Right cardiac atrium (tissue), 5 donors: ENCODE measurements around the gene NCBP1. TPM values are rescaled to one million over a fixed set of nuclear protein-coding genes. Genes with fewer than 3 reads are reported as not detected.

ENCODE experiments used
- ATAC-seq, 2 donors: fragments of 200-7000 bp; cut with Tn5 transposase; one replicate each; pipeline versions ENCODE4 v1.8.0 to v1.9.1; 2020; ENCODE audit warnings: moderate library complexity in 2 of 2, mild to moderate bottlenecking in 1 of 2
- DNase-seq, 3 donors: peaks; one replicate each; pipeline ENCODE4 v3.0.0-alpha.2; 2020
- H3K27ac ChIP-seq: one replicate; pipeline ENCODE4 v1.5.1; 2013; ENCODE audit warnings: mild to moderate bottlenecking, low read length, control low read depth, moderate library complexity
- H3K27me3 ChIP-seq: one replicate; pipeline ENCODE4 v1.6.1; 2013; ENCODE audit not compliant: control insufficient read depth, insufficient read depth
- H3K4me1 ChIP-seq: one replicate; pipeline ENCODE4 v1.6.1; 2013; ENCODE audit warnings: low read length; ENCODE audit not compliant: control insufficient read depth, insufficient read depth
- H3K4me3 ChIP-seq: one replicate; pipeline ENCODE4 v1.5.1; 2013; ENCODE audit warnings: low read length, control low read depth
- H3K9me3 ChIP-seq: one replicate; pipeline ENCODE4 v1.6.1; 2013; ENCODE audit warnings: low read length; ENCODE audit not compliant: control insufficient read depth
- WGBS: extraction: QIAGEN DNeasy Blood & Tissue Kit; methylation state at CpG from one replicate; pipeline ENCODE4 v1.1.7; 2013; 5-methylcytosine and 5-hydroxymethylcytosine counted together
- intact Hi-C, 4 donors: fragments of 100-400 bp; cut with DNase I; formaldehyde crosslinking; loops; one replicate each; pipeline versions ENCODE4 v1.11.0 to v1.14.0; 2022 to 2023
- polyA plus RNA-seq: library from polyadenylated mRNA; stranded (reverse); fragments of 200-250 nt; gene quantifications from one replicate; pipeline ENCODE4 v1.2.3, GENCODE V29; 2013
- total RNA-seq, 4 donors: library from RNA; stranded (reverse); fragmentation: NEBNext Ultra II Directional; extraction: Animal tissue kit (Norgen Biotek cat#: 25700); gene quantifications; one replicate each; pipeline ENCODE4 v1.2.1, GENCODE V29; 2021
- donor health status: healthy with polysubstance abuse.
- donor health status: DM: no; HTN: yes; CAD: no.
- donor health status: DM: no; HTN: no; CAD: no.
- donor health status: DM: no; HTN: yes; CAD: no; lungs with severe emphysema.
- donor health status: DM: yes; HTN: yes; CAD: no.

The NCBP1 gene
- total and polyA plus RNA-seq, 5 donors: 10.3 to 27.7 (median 19.5) TPM

GRCh38 chr9:97670586-97670985 lies 37.0 kb downstream of the NCBP1 start:
- 70% methylated on average over 3 of the region's 3 CpGs for WGBS
- no peaks in the 10 kb centered on the region for H3K27me3 ChIP-seq

GRCh38 chr9:97672403-97672802 lies 38.8 kb downstream of the NCBP1 start:
- intact Hi-C loops: no loop called here
- H3K27ac ChIP-seq: no peak overlapping the region
- H3K9me3 ChIP-seq: no peaks in the 10 kb centered on the region
- WGBS: 90% methylated on average over 3 of the region's 3 CpGs
- ATAC-seq (no peak), DNase-seq (no peak)
- H3K27me3 ChIP-seq: no peaks in the 10 kb centered on the region
- H3K4me3 ChIP-seq: no peak overlapping the region
- no peaks in the 10 kb centered on the region for H3K4me1 ChIP-seq

More at GRCh38 chr9:97670586-97670985, 37.0 kb downstream of the NCBP1 start:
- H3K4me1 ChIP-seq: no peaks in the 10 kb centered on the region
- no peak for ATAC-seq
- H3K27ac ChIP-seq: no peak overlapping the region
- H3K4me3 ChIP-seq: no peak overlapping the region
- DNase-seq: no peak
- H3K9me3 ChIP-seq: no peaks in the 10 kb centered on the region
- intact Hi-C loops: no loop called here

- intact Hi-C loops: no loop called here
These were observed 40.3 kb downstream of the NCBP1 start for GRCh38 chr9:97673922-97674321.

GRCh38 chr9:97675655-97676054 lies 42.0 kb downstream of the NCBP1 start:
- ATAC-seq (no peak), DNase-seq (no peak)
- 74% methylated on average over 3 of the region's 3 CpGs for WGBS
- no peaks in the 10 kb centered on the region for H3K9me3 ChIP-seq
- H3K27me3 ChIP-seq: no peaks in the 10 kb centered on the region
- no peak overlapping the region for H3K4me3 ChIP-seq
- no peak overlapping the region for H3K27ac ChIP-seq
- H3K4me1 ChIP-seq: no peaks in the 10 kb centered on the region
- intact Hi-C loops: no loop called here

More at GRCh38 chr9:97673922-97674321, 40.3 kb downstream of the NCBP1 start:
- DNase-seq: no peak
- Histone ChIP-seq H3K27ac (no peak overlapping the region), H3K9me3 (no peaks in the 10 kb centered on the region), H3K4me3 (no peak overlapping the region), H3K4me1 (no peaks in the 10 kb centered on the region), H3K27me3 (no peaks in the 10 kb centered on the region)
- 96% methylated on average over 3 of the region's 3 CpGs for WGBS
- no peak for ATAC-seq

- no peaks in the 10 kb centered on the region for H3K9me3 ChIP-seq
- ATAC-seq: no peak
- no peak for DNase-seq
- H3K4me1 ChIP-seq: no peaks in the 10 kb centered on the region
- H3K27me3 ChIP-seq: no peaks in the 10 kb centered on the region
- 95% methylated on average over 1 of the region's 1 CpG for WGBS
- H3K4me3 ChIP-seq: no peak overlapping the region
- no peak overlapping the region for H3K27ac ChIP-seq
- intact Hi-C loops: no loop called here
These were observed 48.6 kb downstream of the NCBP1 start for GRCh38 chr9:97682242-97682641.

GRCh38 chr9:97688654-97689053 lies 55.0 kb downstream of the NCBP1 start:
- DNase-seq (no peak), ATAC-seq (peak in 1 of 2 donors; percentile 15)
- peaks cover 2% of the 10 kb centered on the region for H3K4me1 ChIP-seq
- no peak overlapping the region for H3K4me3 ChIP-seq
- intact Hi-C loops: no loop called here
- 60% methylated on average over 1 of the region's 1 CpG for WGBS
- H3K27ac ChIP-seq: no peak overlapping the region
- H3K9me3 ChIP-seq: no peaks in the 10 kb centered on the region
- no peaks in the 10 kb centered on the region for H3K27me3 ChIP-seq

GRCh38 chr9:97689401-97690180 lies 56.0 kb downstream of the NCBP1 start:
- ATAC-seq: no peak
- WGBS: 52% methylated on average over 4 of the region's 4 CpGs
- H3K27me3 ChIP-seq: no peaks in the 10 kb centered on the region
- intact Hi-C loops: no loop called here
- peaks cover 2% of the 10 kb centered on the region for H3K4me1 ChIP-seq
- peak overlapping the region; percentile 52 for H3K27ac ChIP-seq
- H3K9me3 ChIP-seq: no peaks in the 10 kb centered on the region
- no peak overlapping the region for H3K4me3 ChIP-seq
- no peak for DNase-seq

GRCh38 chr9:97694769-97695168 lies 61.1 kb downstream of the NCBP1 start:
- H3K4me3 ChIP-seq: no peak overlapping the region
- H3K27ac ChIP-seq: no peak overlapping the region
- no peaks in the 10 kb centered on the region for H3K27me3 ChIP-seq
- intact Hi-C loops: no loop called here
- H3K9me3 ChIP-seq: no peaks in the 10 kb centered on the region
- ATAC-seq (no peak), DNase-seq (no peak)
- peaks cover 2% of the 10 kb centered on the region for H3K4me1 ChIP-seq
- 94% methylated on average over 7 of the region's 7 CpGs for WGBS

- Histone ChIP-seq H3K27me3 (no peaks in the 10 kb centered on the region), H3K9me3 (no peaks in the 10 kb centered on the region), H3K4me1 (no peaks in the 10 kb centered on the region), H3K4me3 (peak overlapping the region; percentile 68), H3K27ac (no peak overlapping the region)
- intact Hi-C loops: no loop called here
- DNase-seq (no peak), ATAC-seq (no peak)
- 83% methylated on average over 3 of the region's 3 CpGs for WGBS
These were observed 61.8 kb downstream of the NCBP1 start for GRCh38 chr9:97695390-97695789.

GRCh38 chr9:97695995-97696802 lies 62.6 kb downstream of the NCBP1 start:
- WGBS: 11% methylated on average over 9 of the region's 9 CpGs
- intact Hi-C loops: no loop called here
- H3K9me3 ChIP-seq: no peaks in the 10 kb centered on the region

More at GRCh38 chr9:97695995-97696802, 62.6 kb downstream of the NCBP1 start:
- DNase-seq (no peak), ATAC-seq (no peak)
- no peaks in the 10 kb centered on the region for H3K27me3 ChIP-seq
- H3K27ac ChIP-seq: peak overlapping the region; percentile 91
- H3K4me1 ChIP-seq: no peaks in the 10 kb centered on the region
- peak overlapping the region; percentile 68 for H3K4me3 ChIP-seq
